SKM-1 (cell line): ENCODE data around the gene ARAP2.

Source experiments
- DNase-seq: peaks from one replicate; lab custom pipeline; 2025; ENCODE audit not compliant: unreplicated experiment; lab: John Stamatoyannopoulos, UW

Gene ARAP2

GRCh38 chr4:36220776-36221175 lies 23.5 kb downstream of the ARAP2 start:
- DNase-seq: no peak

DNA sequence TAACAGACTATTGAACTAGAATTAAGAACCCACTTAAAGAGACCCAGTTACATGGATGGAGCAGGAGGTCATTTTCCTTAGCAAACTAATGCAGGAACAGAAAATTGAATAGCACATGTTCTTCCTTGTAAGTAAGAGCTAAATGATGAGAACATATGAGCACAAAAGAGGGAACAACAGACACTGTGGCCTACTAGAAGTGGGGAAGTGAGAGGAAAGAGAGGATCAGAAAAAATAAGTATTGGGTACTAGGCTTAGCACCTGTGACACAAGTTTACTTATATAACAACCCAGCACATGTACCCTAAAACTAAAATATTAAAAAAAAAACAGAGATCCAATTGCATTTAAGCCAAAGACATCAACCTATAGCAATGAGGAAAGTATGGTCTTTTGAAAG lies 26.2 kb downstream of the ARAP2 start:
- DNase-seq: no peak

DNA sequence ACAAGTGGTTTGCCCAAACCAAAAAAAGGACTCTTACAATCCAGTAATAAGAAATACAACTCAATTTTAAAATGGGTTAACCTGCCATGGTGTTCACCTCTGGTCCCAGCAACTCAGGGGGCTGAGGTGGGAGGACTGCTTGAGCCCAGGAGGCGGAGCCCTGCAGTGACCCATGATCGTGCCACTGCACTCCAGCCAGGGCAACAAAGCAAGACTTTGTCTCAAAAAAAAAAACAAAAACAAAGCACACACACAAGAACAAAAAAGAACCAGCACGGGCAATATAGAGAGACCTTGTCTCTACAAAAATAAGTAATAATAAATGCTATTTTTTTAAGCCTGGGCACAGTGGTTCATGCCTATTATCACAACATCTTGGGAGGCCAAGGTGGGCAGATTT lies 28.7 kb downstream of the ARAP2 start:
- no peak for DNase-seq

DNA sequence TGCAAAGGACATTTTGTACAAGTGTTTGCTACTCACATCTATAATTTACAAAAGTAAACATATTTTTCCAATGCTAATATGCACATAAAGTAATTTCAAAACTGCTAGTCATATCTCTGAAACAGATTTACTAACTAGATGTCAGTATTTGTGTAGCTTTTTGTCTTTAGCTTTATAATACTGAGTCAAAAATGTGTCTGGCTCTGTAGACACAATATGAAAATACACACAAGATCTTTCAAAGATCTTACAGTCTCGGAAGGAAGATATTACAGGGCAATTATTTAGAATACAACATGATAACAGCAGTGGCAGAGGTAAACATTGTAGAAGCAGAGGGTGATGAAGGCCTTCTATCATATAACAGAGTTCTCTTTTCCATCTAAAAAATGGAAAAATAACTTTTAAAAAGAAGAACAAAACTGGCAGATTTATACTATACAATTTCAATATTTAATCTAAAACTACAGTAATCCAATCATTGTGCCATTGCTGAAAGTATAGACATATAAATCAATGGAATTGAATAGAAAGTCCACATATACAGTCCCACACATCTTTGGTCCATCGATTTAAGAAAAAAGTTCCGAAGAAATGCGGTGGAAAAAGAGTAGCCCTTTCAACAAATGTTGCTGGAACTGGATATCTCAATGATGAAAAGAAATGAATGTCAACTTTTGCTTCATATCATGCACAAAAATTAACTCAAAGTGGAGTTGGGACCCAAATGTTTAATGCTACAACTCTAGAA lies 29.4 kb downstream of the ARAP2 start:
- no peak for DNase-seq

- DNase-seq: no peak
Observed at GRCh38 chr4:36213977-36214376, 30.3 kb downstream of the ARAP2 start.

DNA sequence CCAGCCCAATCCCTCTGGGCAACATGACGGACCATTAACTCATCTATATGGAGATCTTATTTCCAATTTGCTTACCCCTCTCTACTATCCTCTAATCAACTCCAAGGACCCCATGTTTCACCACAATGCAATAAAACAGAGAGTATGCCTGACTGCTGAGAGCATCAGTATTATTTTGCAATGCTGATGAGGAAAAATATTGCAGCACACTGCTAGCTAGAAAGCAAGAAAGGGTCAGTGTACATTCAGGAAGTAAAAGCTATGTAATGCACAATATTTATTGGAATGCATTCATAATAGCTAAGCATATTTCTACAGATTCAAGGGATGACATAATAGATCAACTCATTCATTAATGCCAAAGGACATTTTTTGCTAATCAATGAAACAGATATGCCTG lies 33.2 kb downstream of the ARAP2 start:
- DNase-seq: no peak

GRCh38 chr4:36209941-36210649 lies 34.2 kb downstream of the ARAP2 start:
- DNase-seq: no peak

- no peak for DNase-seq
Observed at GRCh38 chr4:36208893-36209473, 35.3 kb downstream of the ARAP2 start.

GRCh38 chr4:36207831-36208520 lies 36.3 kb downstream of the ARAP2 start:
- DNase-seq: no peak

DNA sequence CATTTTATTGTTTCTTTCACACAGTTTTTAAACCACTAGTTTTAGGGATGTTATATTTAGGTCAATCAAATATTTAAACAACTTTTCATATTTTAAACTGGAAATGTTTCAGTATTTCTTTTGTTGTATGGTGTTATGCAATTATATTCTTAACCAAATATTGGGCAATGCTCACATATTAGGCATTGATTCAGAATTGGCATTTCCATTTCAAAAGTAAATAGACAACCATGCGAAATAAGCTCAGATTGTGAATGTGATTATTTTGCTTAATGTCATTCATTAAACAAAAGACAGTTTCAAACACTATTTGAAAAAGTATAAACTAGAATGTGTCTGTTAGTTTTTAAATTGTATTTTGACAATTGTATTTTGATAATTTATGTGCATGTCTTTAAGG lies 36.9 kb downstream of the ARAP2 start:
- no peak for DNase-seq

GRCh38 chr4:36206603-36207311 lies 37.6 kb downstream of the ARAP2 start:
- no peak for DNase-seq

DNA sequence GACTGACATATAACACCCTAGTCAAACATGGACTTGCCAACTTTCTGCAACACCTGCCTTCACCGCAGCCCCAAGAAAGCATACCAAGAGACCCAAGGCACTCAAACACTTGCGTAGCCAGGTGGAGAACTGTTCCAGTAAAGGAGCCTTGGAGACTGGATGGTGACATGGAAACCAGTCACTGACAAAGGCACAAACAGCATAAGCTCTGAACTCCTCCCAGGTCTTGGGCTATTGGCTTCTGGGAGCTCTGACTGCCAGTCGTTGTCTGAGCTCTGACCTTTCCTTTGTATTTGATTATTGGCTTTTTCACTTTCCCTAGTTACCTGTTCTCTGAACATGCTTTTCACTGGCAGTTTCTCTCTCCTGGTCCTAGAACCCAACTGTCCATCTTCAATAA lies 38.3 kb downstream of the ARAP2 start:
- DNase-seq: no peak

DNA sequence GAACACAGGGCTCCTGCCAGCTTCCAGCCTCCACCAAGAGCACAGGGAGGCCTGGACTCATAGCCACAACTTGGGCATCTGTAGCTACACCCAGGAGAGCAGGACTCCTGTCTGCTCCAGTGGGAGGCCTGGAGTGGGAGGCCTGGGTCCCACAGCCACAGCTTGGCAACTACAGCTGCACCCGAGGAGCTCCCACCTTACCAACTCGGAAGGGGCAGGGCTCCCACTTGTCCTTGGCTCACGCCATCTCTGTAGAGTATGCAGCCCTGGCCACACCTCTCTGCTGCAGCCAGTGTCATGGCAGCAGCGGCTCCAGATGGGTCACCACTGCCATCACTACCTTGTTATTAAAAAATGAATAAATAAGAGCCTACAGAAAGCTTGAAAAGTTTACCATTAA lies 45.5 kb downstream of the ARAP2 start:
- no peak for DNase-seq

GRCh38 chr4:36198068-36198808 lies 46.1 kb downstream of the ARAP2 start:
- DNase-seq: no peak

DNA sequence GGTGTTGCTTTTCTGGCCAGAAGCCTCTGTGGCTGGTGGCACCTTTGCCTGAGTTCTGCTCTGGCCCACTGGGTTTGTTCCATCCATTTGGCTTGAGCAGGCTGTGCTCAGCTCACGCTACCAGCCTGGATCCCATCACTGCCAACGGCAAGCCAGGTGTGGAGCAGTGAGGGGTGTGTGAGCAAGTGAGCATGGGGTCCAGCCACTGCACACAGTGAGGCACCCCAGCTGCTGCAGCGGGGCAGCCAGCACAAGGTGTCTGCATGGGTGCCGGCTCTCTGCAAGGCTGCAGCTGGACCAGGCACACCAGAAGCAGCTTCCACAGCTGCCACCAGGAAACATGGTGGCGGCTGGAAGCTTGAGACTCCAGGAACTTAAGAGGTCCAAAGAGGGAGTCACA lies 46.8 kb downstream of the ARAP2 start:
- DNase-seq: no peak

DNA sequence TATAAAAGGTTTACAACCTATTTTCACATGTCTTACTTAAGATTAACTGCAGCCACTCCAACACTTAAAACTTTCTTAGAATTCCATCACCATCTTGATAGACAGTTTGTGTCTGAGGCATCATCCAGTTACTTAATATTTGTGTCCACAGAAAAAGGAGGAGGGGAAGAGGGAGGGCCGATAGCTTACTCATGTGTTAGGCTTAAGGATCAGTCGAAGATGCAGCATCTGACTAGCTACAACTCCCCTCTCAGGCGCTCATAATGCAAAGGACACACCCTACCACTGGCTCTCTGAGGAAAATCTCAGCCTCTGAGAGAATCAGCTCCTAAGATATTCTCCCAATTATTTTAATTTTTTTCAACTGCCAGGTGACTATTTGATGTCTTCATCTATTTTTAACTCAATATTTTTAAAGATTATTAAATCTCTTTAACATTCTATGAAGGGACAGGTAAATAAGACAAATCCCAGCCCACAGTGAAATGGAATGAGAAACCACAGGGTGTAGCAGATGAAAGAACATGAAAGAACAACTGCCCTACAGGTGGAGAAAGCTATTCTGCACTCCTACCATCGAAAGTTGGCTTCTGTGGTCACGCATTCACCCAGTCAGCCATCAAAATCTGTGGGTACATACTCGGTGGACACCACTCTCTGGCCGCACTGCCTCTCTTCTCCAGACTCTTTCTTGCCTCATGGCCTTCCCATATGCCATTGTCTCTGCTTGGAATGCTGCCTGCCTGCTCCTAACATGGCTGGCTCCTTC lies 48.0 kb downstream of the ARAP2 start:
- DNase-seq: no peak

DNA sequence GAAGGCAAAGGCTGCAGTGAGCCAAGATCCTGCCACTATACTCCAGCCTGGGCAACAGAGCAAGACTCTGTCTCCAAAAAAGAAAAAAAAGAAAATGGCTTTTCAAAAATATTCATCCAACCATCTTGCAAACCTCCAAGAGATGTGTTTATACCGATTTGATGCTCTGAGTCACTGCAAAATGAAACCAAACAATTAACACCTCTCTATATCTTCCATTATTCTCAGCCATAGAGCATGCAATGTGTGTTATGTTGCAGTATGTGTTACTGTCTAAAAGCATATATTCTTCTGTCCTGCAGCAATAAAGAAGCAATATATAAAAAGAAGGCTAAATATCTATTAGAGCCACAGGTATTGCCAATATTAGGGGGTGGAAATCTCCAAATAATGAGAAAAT lies 51.4 kb downstream of the ARAP2 start:
- DNase-seq: no peak

DNA sequence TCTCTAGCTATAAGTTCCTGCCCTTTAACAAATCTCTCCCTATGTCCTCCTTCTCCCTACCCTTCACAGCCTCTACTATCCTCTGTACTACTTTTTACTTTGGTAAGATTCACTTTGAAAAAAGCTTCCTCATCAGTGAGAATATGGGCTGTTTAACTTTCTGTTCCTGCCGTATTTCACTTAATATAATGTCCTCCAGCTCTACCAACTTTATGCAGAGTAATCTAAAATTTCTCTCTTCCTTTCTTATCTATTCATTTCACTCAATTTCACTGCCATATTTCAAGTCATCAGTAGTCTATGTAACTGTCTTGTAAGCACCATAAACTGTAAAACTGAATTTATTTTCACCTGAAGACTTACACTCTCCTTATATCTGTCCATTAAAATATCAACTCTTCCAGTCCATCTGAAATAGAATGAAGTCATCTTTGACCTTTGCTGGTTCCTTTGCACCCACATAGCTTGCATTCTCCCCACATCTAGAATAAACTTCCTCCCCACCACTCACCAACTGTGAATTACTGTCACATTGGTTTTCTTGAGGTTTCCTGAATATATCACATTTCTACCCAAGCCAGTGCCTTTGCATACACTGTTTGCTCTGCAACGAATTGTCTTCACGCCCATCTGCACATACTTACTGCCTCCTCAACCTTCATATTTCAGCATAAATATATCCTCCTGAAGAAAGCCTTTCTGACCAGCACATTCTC lies 54.6 kb downstream of the ARAP2 start:
- DNase-seq: peak; percentile 7

DNA sequence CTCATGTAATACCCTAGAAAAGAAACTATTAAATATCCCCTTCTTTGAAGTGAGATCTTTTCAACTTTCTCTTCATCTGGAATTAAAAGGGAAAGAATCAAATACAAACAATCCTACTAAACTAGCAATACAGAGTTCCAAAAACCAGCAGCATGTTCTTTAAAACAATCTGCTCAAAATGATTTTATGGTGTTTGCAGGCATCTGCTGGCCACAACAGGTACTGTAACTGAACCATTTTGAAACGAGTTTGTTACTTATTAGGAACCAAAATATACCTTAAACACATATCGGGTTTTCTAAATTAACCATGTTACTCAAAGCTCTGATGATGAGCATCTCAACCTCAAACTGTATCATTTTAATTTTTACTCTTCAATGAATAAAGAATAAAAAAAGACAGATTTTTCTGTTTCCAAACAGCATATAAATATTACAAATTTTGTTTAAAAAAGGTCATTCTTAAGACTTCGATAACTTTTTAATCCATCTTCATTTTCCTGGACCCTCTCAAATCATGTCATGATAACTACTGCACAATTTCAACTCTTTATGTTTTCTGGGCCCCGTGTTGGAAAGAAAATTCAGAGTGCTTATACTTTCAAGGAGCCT lies 56.5 kb downstream of the ARAP2 start:
- DNase-seq: no peak
